ENCODE results near the gene EEIG1. TPM values are rescaled to one million over a fixed set of nuclear protein-coding genes. Genes with fewer than 3 reads are reported as not detected.
A peak's percentile ranks its signal among the peaks of the same experiment; 100 is the strongest.

Gene EEIG1
- total RNA-seq, 1 donor from 2014 or later, result 8.9 TPM

DNA sequence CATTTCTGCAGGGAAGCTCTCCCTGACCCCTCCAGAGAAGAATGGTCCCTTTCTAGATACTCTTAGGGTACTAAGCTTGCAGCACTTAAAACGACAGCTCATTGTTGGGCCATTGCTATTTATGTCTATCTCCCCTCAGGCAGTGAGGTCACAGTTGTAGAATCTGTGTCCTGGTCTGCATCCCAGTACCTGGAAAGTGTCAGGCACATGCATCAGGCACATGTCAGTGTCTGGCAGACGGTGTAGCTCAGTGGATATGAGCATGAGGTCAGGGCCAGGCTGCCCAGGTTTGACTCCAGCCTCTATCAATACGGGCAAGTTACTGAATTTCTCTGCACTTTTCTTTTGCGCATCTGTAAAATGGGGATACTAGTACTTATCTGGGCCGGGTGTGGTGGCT, 22.2 kb upstream of the EEIG1 start:
- Histone ChIP-seq H3K9me3 (ENCODE audit: control insufficient read depth in 3 of 3, low read length in 3 of 3) (peaks cover 0 to under 1% (median 0%) of the 10 kb centered on the region in 3 donors), H3K36me3 (ENCODE audit: control insufficient read depth in 3 of 3, insufficient read depth in 3 of 3, low read length in 3 of 3) (no peaks in the 10 kb centered on the region), H3K27ac (ENCODE audit: low read depth, low read length) (no peak overlapping the region)

DNA sequence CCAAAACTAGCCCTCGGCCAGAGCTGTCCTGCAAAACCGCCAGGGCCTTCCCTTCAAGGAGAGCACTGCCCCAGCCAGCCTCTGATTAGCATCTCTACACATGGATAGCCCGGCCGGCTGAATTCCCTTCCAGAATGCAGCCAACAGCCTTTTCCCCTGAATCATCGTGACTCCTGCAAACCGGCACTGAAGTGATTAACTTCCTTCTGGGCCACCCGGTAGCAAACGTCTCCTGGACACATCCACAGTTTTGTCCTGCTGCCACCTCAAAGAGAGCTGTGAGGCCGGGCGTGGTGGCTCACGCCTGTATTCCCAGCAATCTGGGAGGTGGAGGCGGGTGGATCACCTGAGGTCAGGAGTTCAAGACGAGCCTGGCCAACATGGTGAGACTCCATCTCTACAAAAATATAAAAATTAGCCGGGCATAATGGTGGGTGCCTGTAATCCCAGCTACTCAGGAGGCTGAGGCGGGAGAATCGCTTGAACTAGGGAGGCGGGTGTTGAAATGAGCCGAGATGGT, 21.1 kb upstream of the EEIG1 start:
- Histone ChIP-seq H3K9ac (ENCODE audit: low read depth in 1 of 3, low read length in 3 of 3) (no peak overlapping the region), H3K36me3 (ENCODE audit: control insufficient read depth in 3 of 3, insufficient read depth in 3 of 3, low read length in 3 of 3) (no peaks in the 10 kb centered on the region), H3K4me1 (ENCODE audit: control insufficient read depth in 3 of 3, insufficient read depth in 3 of 3, low read length in 3 of 3) (no peaks in the 10 kb centered on the region), H3K27me3 (ENCODE audit: control insufficient read depth in 3 of 3, insufficient read depth in 3 of 3, low read length in 3 of 3) (no peaks in the 10 kb centered on the region), H3K27ac (ENCODE audit: low read depth, low read length) (no peak overlapping the region), H3K9me3 (ENCODE audit: control insufficient read depth in 3 of 3, low read length in 3 of 3) (no peaks in the 10 kb centered on the region), H3K4me3 (ENCODE audit: low read length in 3 of 3) (no peak overlapping the region)

More for the DNA sequence above, 22.2 kb upstream of the EEIG1 start:
- Histone ChIP-seq H3K27me3 (ENCODE audit: control insufficient read depth in 3 of 3, insufficient read depth in 3 of 3, low read length in 3 of 3) (no peaks in the 10 kb centered on the region), H3K4me1 (ENCODE audit: control insufficient read depth in 3 of 3, insufficient read depth in 3 of 3, low read length in 3 of 3) (peaks cover 0 to 6% (median 0%) of the 10 kb centered on the region in 3 donors), H3K4me3 (ENCODE audit: low read length in 3 of 3) (no peak overlapping the region), H3K9ac (ENCODE audit: low read depth in 1 of 3, low read length in 3 of 3) (no peak overlapping the region)

DNA sequence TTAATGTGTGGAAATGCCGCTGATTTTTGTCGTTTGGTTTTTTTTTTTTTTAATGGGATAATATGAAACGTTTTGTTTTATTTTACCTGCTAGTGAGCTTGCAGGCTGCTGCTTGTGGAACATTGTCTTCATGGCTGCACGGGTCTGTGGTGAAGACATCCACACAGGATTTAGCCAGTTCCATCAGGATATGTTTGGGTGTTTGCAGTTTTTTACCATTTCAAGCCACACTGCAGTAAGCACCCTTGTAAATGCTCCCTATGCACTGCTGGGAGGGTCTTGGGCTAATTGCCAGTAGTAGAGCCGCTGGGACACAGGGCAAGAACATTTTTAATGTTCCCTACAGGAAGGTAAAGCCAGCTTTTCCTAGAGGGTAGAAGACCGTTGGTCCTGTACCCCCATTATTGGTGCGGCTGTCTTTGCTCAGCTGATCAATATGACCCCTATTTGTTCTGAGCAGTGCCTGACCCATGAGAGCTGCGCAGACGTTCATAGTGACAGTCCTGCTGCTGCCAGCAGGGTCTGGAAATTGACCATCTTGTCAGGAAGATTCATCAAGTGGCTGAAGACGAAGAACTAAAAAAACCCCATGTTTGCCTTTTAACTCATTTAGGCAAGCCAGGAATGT, 20.5 kb upstream of the EEIG1 start:
- Histone ChIP-seq H3K36me3 (ENCODE audit: control insufficient read depth in 3 of 3, insufficient read depth in 3 of 3, low read length in 3 of 3) (no peaks in the 10 kb centered on the region), H3K4me3 (ENCODE audit: low read length in 3 of 3) (no peak overlapping the region), H3K27me3 (ENCODE audit: control insufficient read depth in 3 of 3, insufficient read depth in 3 of 3, low read length in 3 of 3) (no peaks in the 10 kb centered on the region), H3K9ac (ENCODE audit: low read depth in 1 of 3, low read length in 3 of 3) (no peak overlapping the region), H3K27ac (ENCODE audit: low read depth, low read length) (no peak overlapping the region), H3K9me3 (ENCODE audit: control insufficient read depth in 3 of 3, low read length in 3 of 3) (no peaks in the 10 kb centered on the region), H3K4me1 (ENCODE audit: control insufficient read depth in 3 of 3, insufficient read depth in 3 of 3, low read length in 3 of 3) (no peaks in the 10 kb centered on the region)

DNA sequence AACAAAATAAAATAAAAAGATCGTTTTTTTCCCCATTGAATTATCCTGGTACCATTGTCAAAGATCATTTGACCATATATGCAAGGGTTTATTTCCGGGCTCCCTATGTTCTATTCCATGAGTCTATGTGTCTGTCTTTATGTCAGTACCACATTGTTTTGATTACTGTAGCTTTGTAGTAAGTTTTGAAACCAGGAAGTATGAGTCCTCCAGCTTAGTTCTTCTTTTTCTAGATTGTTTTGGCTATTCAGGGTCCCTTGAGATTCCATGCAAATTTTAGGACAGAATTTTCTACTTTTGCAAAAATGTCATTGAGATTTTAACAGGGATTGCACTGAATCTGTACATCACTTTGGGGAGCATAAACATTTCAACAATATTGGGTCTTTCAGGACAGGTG, 18.7 kb upstream of the EEIG1 start:
- Histone ChIP-seq H3K27ac (ENCODE audit: low read depth, low read length) (no peak overlapping the region), H3K4me3 (ENCODE audit: low read length in 3 of 3) (no peak overlapping the region), H3K27me3 (ENCODE audit: control insufficient read depth in 3 of 3, insufficient read depth in 3 of 3, low read length in 3 of 3) (no peaks in the 10 kb centered on the region), H3K9me3 (ENCODE audit: control insufficient read depth in 3 of 3, low read length in 3 of 3) (no peaks in the 10 kb centered on the region), H3K4me1 (ENCODE audit: control insufficient read depth in 3 of 3, insufficient read depth in 3 of 3, low read length in 3 of 3) (no peaks in the 10 kb centered on the region), H3K36me3 (ENCODE audit: control insufficient read depth in 3 of 3, insufficient read depth in 3 of 3, low read length in 3 of 3) (no peaks in the 10 kb centered on the region), H3K9ac (ENCODE audit: low read depth in 1 of 3, low read length in 3 of 3) (no peak overlapping the region)

DNA sequence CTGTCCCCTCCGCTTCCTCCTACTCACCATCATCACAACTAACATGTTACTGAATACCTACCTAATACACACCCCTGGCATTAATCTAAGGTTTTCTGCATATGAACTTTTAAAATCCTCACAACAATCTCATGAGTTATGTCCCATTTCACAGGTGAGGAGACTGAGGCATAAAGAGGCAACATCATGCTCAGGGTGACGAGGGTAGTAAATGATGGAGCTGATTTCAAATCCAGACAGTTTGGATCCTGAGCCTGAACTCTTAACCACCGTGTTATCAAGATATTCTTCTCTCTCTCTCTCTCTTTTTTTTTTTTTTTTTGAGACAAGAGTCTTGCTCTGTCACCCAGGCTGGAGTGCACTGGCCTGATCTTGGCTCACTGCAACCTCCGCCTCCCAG, 12.9 kb upstream of the EEIG1 start:
- Histone ChIP-seq H3K27ac (ENCODE audit: low read depth, low read length) (no peak overlapping the region), H3K4me1 (ENCODE audit: control insufficient read depth in 3 of 3, insufficient read depth in 3 of 3, low read length in 3 of 3) (peaks cover 4 to 14% (median 8%) of the 10 kb centered on the region in 3 donors), H3K9me3 (ENCODE audit: control insufficient read depth in 3 of 3, low read length in 3 of 3) (no peaks in the 10 kb centered on the region), H3K36me3 (ENCODE audit: control insufficient read depth in 3 of 3, insufficient read depth in 3 of 3, low read length in 3 of 3) (no peaks in the 10 kb centered on the region), H3K9ac (ENCODE audit: low read depth in 1 of 3, low read length in 3 of 3) (no peak overlapping the region), H3K27me3 (ENCODE audit: control insufficient read depth in 3 of 3, insufficient read depth in 3 of 3, low read length in 3 of 3) (no peaks in the 10 kb centered on the region), H3K4me3 (ENCODE audit: low read length in 3 of 3) (no peak overlapping the region)

DNA sequence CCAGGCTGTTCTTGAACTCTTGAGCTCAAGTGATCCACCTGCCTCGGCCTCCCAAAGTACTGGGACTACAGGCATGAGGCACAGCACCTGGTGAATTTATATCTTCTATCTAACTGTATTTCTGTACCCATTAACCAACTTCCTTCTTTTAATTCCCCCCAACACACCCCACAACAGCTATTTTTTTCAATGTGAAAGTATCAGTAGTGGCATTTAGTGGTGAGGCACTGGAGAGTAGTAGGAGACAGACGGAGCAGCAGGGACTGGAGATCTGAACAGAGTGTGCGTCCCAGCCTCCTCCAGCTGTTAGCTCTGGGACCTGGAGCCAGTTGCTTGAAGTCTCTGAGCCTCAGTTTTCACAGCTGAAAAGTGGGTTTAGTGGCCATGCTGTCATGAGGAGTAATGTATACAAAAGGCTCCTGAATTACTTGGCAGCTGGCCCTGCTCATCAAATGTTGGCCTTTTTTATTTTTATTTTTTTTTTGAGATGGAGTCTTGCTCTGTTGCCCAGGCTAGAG, 11.0 kb upstream of the EEIG1 start:
- no peaks in the 10 kb centered on the region for H3K27me3 ChIP-seq (ENCODE audit: control insufficient read depth in 3 of 3, insufficient read depth in 3 of 3, low read length in 3 of 3)
- no peaks in the 10 kb centered on the region for H3K36me3 ChIP-seq (ENCODE audit: control insufficient read depth in 3 of 3, insufficient read depth in 3 of 3, low read length in 3 of 3)
- H3K9ac ChIP-seq (ENCODE audit: low read depth in 1 of 3, low read length in 3 of 3), result no peak overlapping the region
- no peak overlapping the region for H3K4me3 ChIP-seq (ENCODE audit: low read length in 3 of 3)
- peaks cover 4 to 21% (median 20%) of the 10 kb centered on the region in 3 donors for H3K4me1 ChIP-seq (ENCODE audit: control insufficient read depth in 3 of 3, insufficient read depth in 3 of 3, low read length in 3 of 3)
- no peaks in the 10 kb centered on the region for H3K9me3 ChIP-seq (ENCODE audit: control insufficient read depth in 3 of 3, low read length in 3 of 3)
- H3K27ac ChIP-seq (ENCODE audit: low read depth, low read length), result no peak overlapping the region

DNA sequence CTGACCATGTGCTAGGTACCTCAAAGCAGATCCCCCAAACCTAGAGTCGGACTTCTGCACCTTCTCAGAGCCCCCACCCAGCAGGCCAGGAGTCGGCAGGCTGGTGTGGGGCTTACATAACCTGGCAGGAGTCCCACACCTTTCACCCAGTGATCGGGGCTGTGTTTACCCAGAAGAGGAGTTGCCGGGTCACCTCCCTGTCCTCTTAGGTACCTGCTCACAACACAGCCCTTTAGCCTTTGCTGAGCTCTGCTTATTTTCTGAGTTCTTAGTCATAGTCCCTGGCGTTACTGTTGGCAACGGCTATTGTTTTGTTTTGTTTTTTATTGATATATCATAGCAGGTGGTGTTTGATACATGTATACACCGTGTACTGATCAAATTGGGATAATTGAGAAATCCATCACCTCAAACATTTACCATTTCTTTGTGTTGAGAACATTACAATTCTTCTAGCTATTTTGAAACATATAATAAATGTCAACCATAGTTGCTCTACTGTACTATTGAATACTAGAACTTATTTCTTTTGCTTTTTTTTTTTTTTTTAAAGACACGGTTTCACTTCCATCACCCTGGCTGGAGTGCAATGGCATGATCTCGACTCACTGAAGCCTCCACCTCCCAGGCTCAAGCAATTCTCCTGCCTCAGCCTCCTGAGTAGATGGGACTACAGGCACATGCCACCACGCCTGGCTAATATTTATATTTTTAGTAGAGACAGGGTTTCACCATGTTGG, 10.4 kb upstream of the EEIG1 start:
- Histone ChIP-seq H3K9ac (ENCODE audit: low read depth in 1 of 3, low read length in 3 of 3) (no peak overlapping the region), H3K36me3 (ENCODE audit: control insufficient read depth in 3 of 3, insufficient read depth in 3 of 3, low read length in 3 of 3) (no peaks in the 10 kb centered on the region), H3K27ac (ENCODE audit: low read depth, low read length) (no peak overlapping the region), H3K4me3 (ENCODE audit: low read length in 3 of 3) (no peak overlapping the region), H3K4me1 (ENCODE audit: control insufficient read depth in 3 of 3, insufficient read depth in 3 of 3, low read length in 3 of 3) (peaks cover 4 to 23% (median 20%) of the 10 kb centered on the region in 3 donors), H3K9me3 (ENCODE audit: control insufficient read depth in 3 of 3, low read length in 3 of 3) (no peaks in the 10 kb centered on the region), H3K27me3 (ENCODE audit: control insufficient read depth in 3 of 3, insufficient read depth in 3 of 3, low read length in 3 of 3) (no peaks in the 10 kb centered on the region)

DNA sequence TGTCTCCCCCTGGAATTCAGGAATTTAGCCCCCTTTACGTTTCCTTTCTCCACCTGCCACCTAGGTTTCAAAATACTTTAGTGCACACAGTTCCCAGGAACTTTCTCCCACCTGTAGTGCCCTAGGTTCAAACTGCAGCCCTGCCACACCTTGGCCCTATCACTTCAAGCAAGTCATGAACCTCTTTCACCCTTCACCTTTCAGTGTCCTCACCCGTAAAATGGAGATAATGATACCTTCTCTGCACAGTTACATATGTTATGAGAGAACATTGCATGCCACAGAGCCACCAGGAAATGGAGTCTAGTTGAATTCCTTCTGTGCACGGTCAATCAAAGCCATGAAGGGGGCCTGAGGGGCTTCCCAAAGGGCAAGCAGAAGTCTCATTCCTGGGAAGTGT, 9.8 kb upstream of the EEIG1 start:
- H3K4me3 ChIP-seq (ENCODE audit: low read length in 3 of 3), result no peak overlapping the region
- H3K9ac ChIP-seq (ENCODE audit: low read depth in 1 of 3, low read length in 3 of 3), result no peak overlapping the region
- H3K27me3 ChIP-seq (ENCODE audit: control insufficient read depth in 3 of 3, insufficient read depth in 3 of 3, low read length in 3 of 3), result no peaks in the 10 kb centered on the region
- H3K4me1 ChIP-seq (ENCODE audit: control insufficient read depth in 3 of 3, insufficient read depth in 3 of 3, low read length in 3 of 3), result peaks cover 4 to 23% (median 20%) of the 10 kb centered on the region in 3 donors
- no peak overlapping the region for H3K27ac ChIP-seq (ENCODE audit: low read depth, low read length)
- no peaks in the 10 kb centered on the region for H3K36me3 ChIP-seq (ENCODE audit: control insufficient read depth in 3 of 3, insufficient read depth in 3 of 3, low read length in 3 of 3)
- H3K9me3 ChIP-seq (ENCODE audit: control insufficient read depth in 3 of 3, low read length in 3 of 3), result no peaks in the 10 kb centered on the region

DNA sequence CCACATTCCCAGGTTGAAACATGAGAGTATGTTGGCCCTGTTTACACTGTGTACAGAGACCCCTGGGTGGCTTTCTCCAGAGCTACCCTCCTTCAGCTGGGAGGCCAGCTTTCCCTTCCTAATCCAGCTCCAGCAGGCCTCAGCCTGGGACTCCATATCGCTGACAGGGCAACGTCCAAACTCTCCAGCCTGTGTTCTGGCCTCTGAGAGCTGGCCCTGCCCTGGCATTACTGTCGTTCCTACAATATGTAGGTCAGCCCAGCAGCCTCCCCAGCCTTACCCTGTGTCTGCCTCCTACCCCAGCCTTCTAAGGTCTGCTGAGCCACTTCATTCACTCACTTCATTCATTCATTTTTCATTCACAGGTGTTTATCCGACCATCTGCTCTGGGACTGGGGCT, 8.3 kb upstream of the EEIG1 start:
- H3K27ac ChIP-seq (ENCODE audit: low read depth, low read length), result peak overlapping the region; percentile 31
- no peak overlapping the region for H3K4me3 ChIP-seq (ENCODE audit: low read length in 3 of 3)
- H3K9ac ChIP-seq (ENCODE audit: low read depth in 1 of 3, low read length in 3 of 3), result peak overlapping the region in 2 of 3 donors; percentile 40 to 47
- H3K36me3 ChIP-seq (ENCODE audit: control insufficient read depth in 3 of 3, insufficient read depth in 3 of 3, low read length in 3 of 3), result no peaks in the 10 kb centered on the region
- H3K4me1 ChIP-seq (ENCODE audit: control insufficient read depth in 3 of 3, insufficient read depth in 3 of 3, low read length in 3 of 3), result peaks cover 4 to 23% (median 20%) of the 10 kb centered on the region in 3 donors
- H3K27me3 ChIP-seq (ENCODE audit: control insufficient read depth in 3 of 3, insufficient read depth in 3 of 3, low read length in 3 of 3), result no peaks in the 10 kb centered on the region
- H3K9me3 ChIP-seq (ENCODE audit: control insufficient read depth in 3 of 3, low read length in 3 of 3), result no peaks in the 10 kb centered on the region

DNA sequence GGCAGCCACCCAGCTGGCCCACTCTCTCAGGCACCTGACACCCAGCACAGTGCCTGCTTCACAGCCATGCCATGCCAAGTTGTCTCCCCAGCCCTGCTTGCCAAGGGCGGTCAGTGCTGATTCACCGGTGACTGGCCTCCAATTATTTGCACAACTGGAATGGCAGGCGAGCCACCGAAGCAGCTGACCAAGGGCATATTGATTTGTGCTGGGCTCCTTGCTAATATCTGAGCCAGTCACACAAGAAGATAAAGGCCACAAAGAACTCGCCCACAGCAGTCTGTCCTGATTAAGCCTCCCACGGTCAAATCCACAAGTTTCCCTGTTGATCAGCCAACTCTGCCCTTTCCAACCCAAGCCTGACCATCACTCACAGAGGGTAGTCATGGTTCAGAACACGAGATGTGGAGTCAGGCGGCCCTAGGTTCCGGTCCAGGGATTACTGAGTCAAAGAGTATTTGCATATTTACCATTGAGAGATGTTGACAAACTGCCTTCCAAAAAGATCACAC, 6.4 kb upstream of the EEIG1 start:
- Histone ChIP-seq H3K4me3 (ENCODE audit: low read length in 3 of 3) (no peak overlapping the region), H3K36me3 (ENCODE audit: control insufficient read depth in 3 of 3, insufficient read depth in 3 of 3, low read length in 3 of 3) (no peaks in the 10 kb centered on the region), H3K9ac (ENCODE audit: low read depth in 1 of 3, low read length in 3 of 3) (peak overlapping the region in 1 of 3 donors; percentile 35), H3K27ac (ENCODE audit: low read depth, low read length) (peak overlapping the region; percentile 85), H3K9me3 (ENCODE audit: control insufficient read depth in 3 of 3, low read length in 3 of 3) (no peaks in the 10 kb centered on the region), H3K4me1 (ENCODE audit: control insufficient read depth in 3 of 3, insufficient read depth in 3 of 3, low read length in 3 of 3) (peaks cover 4 to 34% (median 27%) of the 10 kb centered on the region in 3 donors), H3K27me3 (ENCODE audit: control insufficient read depth in 3 of 3, insufficient read depth in 3 of 3, low read length in 3 of 3) (no peaks in the 10 kb centered on the region)
